HepG2 (cell line): ENCODE measurements around the gene SYMPK. TPM values are rescaled to one million over a fixed set of nuclear protein-coding genes. Genes with fewer than 3 reads are reported as not detected.

Experiments
- ELF1 ChIP-seq: sonication (generic); formaldehyde crosslinking; IDR thresholded peaks from 2 replicates; pipeline ENCODE4 v1.4.0; 2020; ENCODE audit warnings: missing genetic modification reagents
- ERF ChIP-seq: IDR thresholded peaks from 2 replicates; pipeline ENCODE4 v1.6.1; 2018; ENCODE audit warnings: missing biosample characterization, missing genetic modification reagents
- FOXP4 ChIP-seq: sonication (generic); formaldehyde crosslinking; IDR thresholded peaks from 2 replicates; pipeline ENCODE4 v1.4.0; 2020; ENCODE audit warnings: missing genetic modification reagents
- GABPB1 ChIP-seq: IDR thresholded peaks from 2 replicates; pipeline ENCODE4 v1.6.1; 2016; ENCODE audit warnings: mild to moderate bottlenecking, missing genetic modification reagents, moderate library complexity, missing compliant biosample characterization
- GATAD1 ChIP-seq: IDR thresholded peaks from 2 replicates; pipeline ENCODE4 v1.6.1; 2016; ENCODE audit warnings: missing genetic modification reagents, missing compliant biosample characterization
- GLMP ChIP-seq: sonication (generic); formaldehyde crosslinking; IDR thresholded peaks from 2 replicates; pipeline ENCODE4 v1.9.0; 2021; ENCODE audit warnings: missing genetic modification reagents, mild to moderate bottlenecking, borderline replicate concordance
- NPAS2 ChIP-seq: sonication (generic); formaldehyde crosslinking; IDR thresholded peaks from 2 replicates; pipeline ENCODE4 v1.8.0; 2022; ENCODE audit warnings: mild to moderate bottlenecking, missing genetic modification reagents, borderline replicate concordance
- RBM39 ChIP-seq: fragments of 200-400 bp; formaldehyde crosslinking; IDR thresholded peaks from one replicate; pipeline ENCODE4 v1.6.1; 2018; ENCODE audit warnings: antibody characterized with exemption, mild to moderate bottlenecking, low read depth, low read length; ENCODE audit not compliant: poor library complexity, severe bottlenecking
- RFXAP ChIP-seq: sonication (generic); formaldehyde crosslinking; IDR thresholded peaks from 2 replicates; pipeline ENCODE4 v1.4.0; 2020; ENCODE audit warnings: missing genetic modification reagents, borderline replicate concordance
- RXRB ChIP-seq: IDR thresholded peaks from 2 replicates; pipeline ENCODE4 v1.6.1; 2016; ENCODE audit warnings: borderline replicate concordance, missing genetic modification reagents, missing compliant biosample characterization
- SNAPC2 ChIP-seq: sonication (generic); formaldehyde crosslinking; IDR thresholded peaks from 2 replicates; pipeline ENCODE4 v1.8.1; 2022; ENCODE audit warnings: mild to moderate bottlenecking, missing genetic modification reagents
- SOX6 ChIP-seq, 2 experiments: fragments of 450-650 bp in 1 of 2; sonication (generic) in 1 of 2; formaldehyde crosslinking in 1 of 2; IDR thresholded peaks; 2 replicates each; pipeline versions ENCODE4 v1.4.0 to v1.6.1; 2017 to 2020; ENCODE audit warnings: antibody characterized with exemption in 1 of 2, mild to moderate bottlenecking in 1 of 2, missing genetic modification reagents in 1 of 2
- U2AF1 ChIP-seq: fragments of 200-400 bp; formaldehyde crosslinking; optimal IDR thresholded peaks from 2 replicates; pipeline ENCODE3; 2017; ENCODE audit warnings: mild to moderate bottlenecking, low read depth, low read length
- ZNF10 ChIP-seq: sonication (generic); formaldehyde crosslinking; IDR thresholded peaks from 2 replicates; pipeline ENCODE4 v1.4.0; 2020; ENCODE audit warnings: mild to moderate bottlenecking, low read depth, missing genetic modification reagents, borderline replicate concordance
- ZNF558 ChIP-seq: sonication (generic); formaldehyde crosslinking; IDR thresholded peaks from 2 replicates; pipeline ENCODE4 v1.9.0; 2022; ENCODE audit warnings: mild to moderate bottlenecking, missing genetic modification reagents, borderline replicate concordance
- ZNF574 ChIP-seq: sonication (generic); formaldehyde crosslinking; IDR thresholded peaks from 2 replicates; pipeline ENCODE4 v1.4.0; 2020; ENCODE audit warnings: missing genetic modification reagents
- ZNF784 ChIP-seq: sonication (generic); formaldehyde crosslinking; IDR thresholded peaks from 2 replicates; pipeline ENCODE4 v1.5.1; 2020; ENCODE audit warnings: missing genetic modification reagents, mild to moderate bottlenecking, borderline replicate concordance
- polyA plus RNA-seq, 8 experiments: library from polyadenylated mRNA; depleted of rRNA in 3 of 8; stranded (reverse) in 7 of 8; unstranded in 1 of 8; fragments of >200 nt; fragmentation: Illumina TruSeq in 4 of 8; extraction: Trizol in 4 of 8; gene quantifications; 2 replicates each; pipeline versions ENCODE4 v1.2.1 to v1.2.3, GENCODE V29; 2011 to 2016; ENCODE audit warnings: low read depth in 4 of 8, missing spikeins in 1 of 8, mixed read lengths in 1 of 8; ENCODE audit not compliant: insufficient read depth in 1 of 8
- total RNA-seq, 5 experiments: library from RNA; depleted of rRNA; stranded (reverse); fragments of >200 nt; fragmentation: Illumina TruSeq; extraction: Trizol; gene quantifications; 2 replicates each; pipeline ENCODE4 v1.2.3, GENCODE V29; 2016; ENCODE audit warnings: low read depth in 1 of 5
- TF ChIP-seq, protein P1 (sequence below): IDR thresholded peaks from 2 replicates; pipeline ENCODE4 v1.6.1; 2016; ENCODE audit warnings: low read depth, control low read depth

SYMPK gene
- total and polyA plus RNA-seq, 2 of the 13 experiments (the other 11 are each of a cell fraction or from before 2014, with no cell fraction given): 21.9 to 55.7 TPM

DNA sequence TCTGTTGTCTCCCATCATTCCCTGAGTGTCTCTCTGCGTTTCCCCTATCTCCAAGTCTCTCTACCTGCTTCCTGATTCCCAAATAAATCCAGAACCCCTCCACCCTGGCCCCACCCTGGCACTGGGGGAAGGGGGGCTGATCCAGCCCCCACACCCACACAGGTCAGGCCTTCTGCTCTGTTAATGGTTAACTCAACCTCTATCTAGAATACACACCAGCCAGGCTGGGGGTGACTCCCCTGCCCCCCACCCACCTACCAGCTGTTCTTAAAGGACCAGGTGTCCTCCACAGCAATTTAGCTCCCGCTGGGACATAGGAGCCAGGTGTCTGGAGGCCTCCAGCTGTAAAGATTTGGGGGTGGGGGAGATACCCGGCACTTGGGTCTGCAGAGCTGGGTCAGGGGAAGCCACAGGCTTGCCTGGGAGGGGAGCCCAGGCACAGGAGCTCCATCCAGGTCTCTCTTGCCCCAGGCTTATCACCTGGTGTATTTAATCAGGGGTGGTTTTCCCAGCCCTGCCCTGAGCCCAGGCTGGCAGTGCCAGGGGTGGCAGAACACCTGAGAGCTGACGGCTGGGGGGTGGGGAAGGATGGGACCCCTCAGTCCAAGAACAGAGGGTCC lies 19.1 kb upstream of the SYMPK start (continued):
- TF ChIP-seq ELF1 (CRISPR knock-in tag) (peak; percentile 33; the same call in 1 of the 2 replicates), SNAPC2 (peak; percentile 88; the same call in 1 of the 2 replicates), GATAD1 (peak; percentile 44; the same call in 1 of the 2 replicates), ZNF574 (CRISPR knock-in tag) (peak; percentile 55; the same call in 1 of the 2 replicates), ZNF558 (CRISPR knock-in tag) (0 out of 2 replicates have a peak, but pooled peaks have one; percentile 29), RBM39 (peak; percentile 11), GABPB1 (0 out of 2 replicates have a peak, but pooled peaks have one; percentile 31), U2AF1 (no peak), FOXP4 (CRISPR knock-in tag) (peak; percentile 89), RFXAP (CRISPR knock-in tag) (peak; percentile 27; the same call in 1 of the 2 replicates), ZNF784 (CRISPR knock-in tag) (no peak), ERF (CRISPR knock-in tag) (peak; percentile 63; the same call in 1 of the 2 replicates), SOX6 (IDR thresholded peaks at IDR 0.05) (no peak), SOX6 (CRISPR knock-in tag; IDR thresholded peaks at IDR 0.05) (peak; percentile 32; the same call in 1 of the 2 replicates), GLMP (CRISPR knock-in tag) (no peak), NPAS2 (CRISPR knock-in tag) (no peak), RXRB (CRISPR knock-in tag) (peak; percentile 79), ZNF10 (CRISPR knock-in tag) (no peak)
- TF ChIP-seq, protein P1, sequence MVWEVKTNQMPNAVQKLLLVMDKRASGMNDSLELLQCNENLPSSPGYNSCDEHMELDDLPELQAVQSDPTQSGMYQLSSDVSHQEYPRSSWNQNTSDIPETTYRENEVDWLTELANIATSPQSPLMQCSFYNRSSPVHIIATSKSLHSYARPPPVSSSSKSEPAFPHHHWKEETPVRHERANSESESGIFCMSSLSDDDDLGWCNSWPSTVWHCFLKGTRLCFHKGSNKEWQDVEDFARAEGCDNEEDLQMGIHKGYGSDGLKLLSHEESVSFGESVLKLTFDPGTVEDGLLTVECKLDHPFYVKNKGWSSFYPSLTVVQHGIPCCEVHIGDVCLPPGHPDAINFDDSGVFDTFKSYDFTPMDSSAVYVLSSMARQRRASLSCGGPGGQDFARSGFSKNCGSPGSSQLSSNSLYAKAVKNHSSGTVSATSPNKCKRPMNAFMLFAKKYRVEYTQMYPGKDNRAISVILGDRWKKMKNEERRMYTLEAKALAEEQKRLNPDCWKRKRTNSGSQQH: 0 out of 2 replicates have a peak, but pooled peaks have one; percentile 57
